ENCODE results near the gene KRT1. TPM values are rescaled to one million over a fixed set of nuclear protein-coding genes. Genes with fewer than 3 reads are reported as not detected.

The KRT1 gene
- polyA plus RNA-seq, 1 donor from 2014 or later = not detected

DNA sequence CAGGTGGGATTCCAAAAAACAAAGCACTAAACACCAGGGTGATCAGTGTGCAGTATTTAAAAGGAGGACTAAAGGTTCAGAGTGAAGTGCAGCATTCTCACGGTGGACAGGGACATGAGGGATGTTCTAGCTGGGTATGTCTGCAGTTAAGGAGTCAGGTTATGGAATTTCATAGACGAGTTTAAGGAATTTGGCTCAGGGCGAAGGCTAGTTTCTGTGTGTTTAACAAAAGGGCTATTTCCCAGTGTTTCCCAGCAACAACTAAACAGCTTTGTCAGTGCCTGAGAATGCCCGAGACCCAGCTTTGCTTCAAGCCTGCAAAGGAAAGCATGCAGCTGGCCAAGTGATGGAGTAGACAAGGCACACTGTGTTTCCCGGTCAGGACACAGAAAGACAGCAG, 7.0 kb downstream of the KRT1 start:
- Histone ChIP-seq H3K4me2 (ENCODE audit: low read length) (no peak overlapping the region), H3K79me2 (replicated peaks; ENCODE audit: insufficient read depth, low read length) (no peaks in the 10 kb centered on the region), H3K9me2 (ENCODE audit: insufficient read depth, low read length) (no peaks in the 10 kb centered on the region), H3K4me3 (ENCODE audit: low read length) (no peak overlapping the region), H3K36me3 (ENCODE audit: insufficient read depth, low read length) (no peaks in the 10 kb centered on the region), H4K20me1 (ENCODE audit: insufficient read depth) (no peaks in the 10 kb centered on the region), H3K9ac (ENCODE audit: low read length) (no peak overlapping the region), H3F3A (ENCODE audit: insufficient read depth, low read length, poor library complexity, severe bottlenecking) (no peaks in the 10 kb centered on the region), H3K27ac (ENCODE audit: low read length) (no peak overlapping the region), H2AFZ (ENCODE audit: low read depth, low read length) (no peak overlapping the region), H3K27me3 (ENCODE audit: insufficient read depth, low read depth, low read length) (no peaks in the 10 kb centered on the region), H3K9me3 (ENCODE audit: low read length) (no peaks in the 10 kb centered on the region)
- TF ChIP-seq RAD21 (conservative IDR thresholded peaks at IDR 0.05) (no peak), EP300 (conservative IDR thresholded peaks at IDR 0.05; ENCODE audit: poor library complexity, severe bottlenecking) (no peak), SMC3 (conservative IDR thresholded peaks at IDR 0.05; ENCODE audit: poor library complexity) (no peak), TAF1 (IDR thresholded peaks at IDR 0.05; ENCODE audit: low read depth) (no peak), POLR2AphosphoS5 (IDR thresholded peaks at IDR 0.05) (no peak), MXI1 (conservative IDR thresholded peaks at IDR 0.05; ENCODE audit: poor library complexity, severe bottlenecking) (no peak)
- TF ChIP-seq, protein P1, sequence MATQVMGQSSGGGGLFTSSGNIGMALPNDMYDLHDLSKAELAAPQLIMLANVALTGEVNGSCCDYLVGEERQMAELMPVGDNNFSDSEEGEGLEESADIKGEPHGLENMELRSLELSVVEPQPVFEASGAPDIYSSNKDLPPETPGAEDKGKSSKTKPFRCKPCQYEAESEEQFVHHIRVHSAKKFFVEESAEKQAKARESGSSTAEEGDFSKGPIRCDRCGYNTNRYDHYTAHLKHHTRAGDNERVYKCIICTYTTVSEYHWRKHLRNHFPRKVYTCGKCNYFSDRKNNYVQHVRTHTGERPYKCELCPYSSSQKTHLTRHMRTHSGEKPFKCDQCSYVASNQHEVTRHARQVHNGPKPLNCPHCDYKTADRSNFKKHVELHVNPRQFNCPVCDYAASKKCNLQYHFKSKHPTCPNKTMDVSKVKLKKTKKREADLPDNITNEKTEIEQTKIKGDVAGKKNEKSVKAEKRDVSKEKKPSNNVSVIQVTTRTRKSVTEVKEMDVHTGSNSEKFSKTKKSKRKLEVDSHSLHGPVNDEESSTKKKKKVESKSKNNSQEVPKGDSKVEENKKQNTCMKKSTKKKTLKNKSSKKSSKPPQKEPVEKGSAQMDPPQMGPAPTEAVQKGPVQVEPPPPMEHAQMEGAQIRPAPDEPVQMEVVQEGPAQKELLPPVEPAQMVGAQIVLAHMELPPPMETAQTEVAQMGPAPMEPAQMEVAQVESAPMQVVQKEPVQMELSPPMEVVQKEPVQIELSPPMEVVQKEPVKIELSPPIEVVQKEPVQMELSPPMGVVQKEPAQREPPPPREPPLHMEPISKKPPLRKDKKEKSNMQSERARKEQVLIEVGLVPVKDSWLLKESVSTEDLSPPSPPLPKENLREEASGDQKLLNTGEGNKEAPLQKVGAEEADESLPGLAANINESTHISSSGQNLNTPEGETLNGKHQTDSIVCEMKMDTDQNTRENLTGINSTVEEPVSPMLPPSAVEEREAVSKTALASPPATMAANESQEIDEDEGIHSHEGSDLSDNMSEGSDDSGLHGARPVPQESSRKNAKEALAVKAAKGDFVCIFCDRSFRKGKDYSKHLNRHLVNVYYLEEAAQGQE (IDR thresholded peaks at IDR 0.05; ENCODE audit: borderline replicate concordance) = no peak

DNA sequence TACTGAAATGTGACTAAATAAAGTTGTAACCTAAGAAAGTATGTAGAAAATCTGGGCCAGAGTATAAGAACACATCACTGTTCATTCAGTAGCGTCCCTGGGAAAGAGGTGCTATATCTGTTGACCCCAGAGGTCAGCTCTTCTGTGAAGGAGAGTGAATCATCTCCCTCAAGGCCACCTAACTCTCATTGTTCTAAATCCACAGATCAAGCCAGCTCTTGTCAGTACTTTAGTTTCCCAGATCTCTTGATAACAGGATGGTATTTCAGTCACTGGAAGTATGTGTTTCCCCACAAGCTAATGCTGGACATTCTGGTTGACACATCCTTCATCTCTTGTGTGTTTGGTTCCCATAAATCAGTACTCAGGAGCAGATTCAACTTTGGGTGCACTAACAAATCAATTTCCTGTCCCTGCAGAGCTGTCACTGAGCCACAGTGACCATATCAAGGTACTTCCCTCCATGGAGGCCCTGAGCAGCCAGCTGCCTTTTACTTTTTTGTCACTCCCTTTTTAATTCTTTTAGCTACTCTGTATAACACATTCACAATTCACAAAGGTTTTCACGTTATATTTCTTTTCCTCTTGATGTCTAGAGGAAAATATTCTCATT, 7.8 kb downstream of the KRT1 start:
- Histone ChIP-seq H3K4me2 (ENCODE audit: low read length) (no peak overlapping the region), H2AFZ (ENCODE audit: low read depth, low read length) (no peak overlapping the region), H3K27me3 (ENCODE audit: insufficient read depth, low read depth, low read length) (no peaks in the 10 kb centered on the region), H3K9ac (ENCODE audit: low read length) (no peak overlapping the region), H3K27ac (ENCODE audit: low read length) (no peak overlapping the region), H3K9me3 (ENCODE audit: low read length) (no peaks in the 10 kb centered on the region), H3K79me2 (replicated peaks; ENCODE audit: insufficient read depth, low read length) (no peaks in the 10 kb centered on the region), H3K4me3 (ENCODE audit: low read length) (no peak overlapping the region), H3K36me3 (ENCODE audit: insufficient read depth, low read length) (no peaks in the 10 kb centered on the region), H4K20me1 (ENCODE audit: insufficient read depth) (no peaks in the 10 kb centered on the region), H3K9me2 (ENCODE audit: insufficient read depth, low read length) (no peaks in the 10 kb centered on the region), H3F3A (ENCODE audit: insufficient read depth, low read length, poor library complexity, severe bottlenecking) (no peaks in the 10 kb centered on the region)
- TF ChIP-seq RAD21 (conservative IDR thresholded peaks at IDR 0.05) = no peak
- TF ChIP-seq EP300 (conservative IDR thresholded peaks at IDR 0.05; ENCODE audit: poor library complexity, severe bottlenecking) = no peak
- TF ChIP-seq, protein P1 (IDR thresholded peaks at IDR 0.05; ENCODE audit: borderline replicate concordance) = no peak
- no peak for TF ChIP-seq MXI1 (conservative IDR thresholded peaks at IDR 0.05; ENCODE audit: poor library complexity, severe bottlenecking)
- no peak for TF ChIP-seq POLR2AphosphoS5 (IDR thresholded peaks at IDR 0.05)
- no peak for TF ChIP-seq CTCF (IDR thresholded peaks at IDR 0.05; ENCODE audit: poor library complexity, severe bottlenecking)
- no peak for TF ChIP-seq SMC3 (conservative IDR thresholded peaks at IDR 0.05; ENCODE audit: poor library complexity)
- no peak for TF ChIP-seq EZH2 (IDR thresholded peaks at IDR 0.05; ENCODE audit: borderline replicate concordance, insufficient read depth, low read length, poor library complexity, severe bottlenecking)
- no peak for TF ChIP-seq TAF1 (IDR thresholded peaks at IDR 0.05; ENCODE audit: low read depth)

All from neural cell (in vitro differentiated cells).